Gastroesophageal sphincter (tissue), 3 donors: ENCODE data around the gene WWC1.

Experiments used
- EP300 ChIP-seq: sonication (generic); formaldehyde crosslinking; IDR thresholded peaks from one replicate; pipeline ENCODE4 v1.6.1; 2017; ENCODE audit warnings: antibody characterized with exemption, mild to moderate bottlenecking
- POLR2A ChIP-seq, 2 donors: fragments of 450-650 bp; IDR thresholded peaks; one replicate each; pipeline ENCODE4 v1.6.1; 2017; ENCODE audit warnings: antibody characterized with exemption in 2 of 2, mild to moderate bottlenecking in 2 of 2, moderate library complexity in 1 of 2
- POLR2AphosphoS5 ChIP-seq: sonication (generic); formaldehyde crosslinking; IDR thresholded peaks from one replicate; pipeline ENCODE4 v1.6.1; 2017; ENCODE audit warnings: antibody characterized with exemption
- TF ChIP-seq, protein P1 (sequence below), 4 experiments: fragments of 200-600 bp in 2 of 4; fragments of 450-650 bp in 2 of 4; sonication (generic) in 1 of 4; IDR thresholded peaks; one replicate each; pipeline ENCODE4 v1.5.1; 2017 to 2019; ENCODE audit warnings: antibody characterized with exemption in 4 of 4, mild to moderate bottlenecking in 2 of 4, moderate library complexity in 2 of 4

DNA sequence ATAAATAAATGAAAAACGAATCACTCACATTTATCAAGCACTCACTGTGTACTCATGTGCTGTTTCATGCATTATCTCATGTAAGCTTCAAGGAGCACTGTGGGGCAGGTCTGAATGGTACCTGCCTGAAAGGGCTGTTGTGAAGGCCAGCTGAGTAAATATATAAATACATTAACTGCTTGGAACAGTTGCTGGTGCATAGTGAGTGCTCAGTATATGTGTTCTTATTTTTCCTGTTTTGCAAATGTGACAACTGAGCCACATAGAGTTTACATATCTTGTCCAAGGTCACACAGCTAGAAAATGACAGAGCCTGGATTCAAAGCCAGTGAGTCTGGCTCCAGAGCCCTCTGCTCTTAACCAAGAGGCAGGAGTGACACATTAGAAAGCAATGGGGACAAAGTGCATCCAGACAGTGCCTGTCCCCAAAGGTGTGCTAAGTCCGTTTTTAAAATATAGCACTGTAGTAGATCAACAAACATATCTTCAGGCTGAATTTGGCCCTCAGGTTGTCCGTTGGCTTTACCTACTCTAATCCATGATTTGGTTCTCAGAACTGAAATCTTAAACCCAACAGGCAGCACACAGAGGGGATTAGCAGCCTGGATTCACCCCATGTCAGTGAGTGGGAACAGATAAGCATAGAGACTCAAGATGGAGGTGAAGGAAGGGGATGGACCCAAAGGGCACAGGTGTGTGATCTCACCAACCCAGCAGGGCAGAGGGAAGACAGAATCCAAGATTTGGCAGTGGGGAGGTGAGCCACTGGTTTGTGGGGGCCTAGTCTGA, 70.8 kb downstream of the WWC1 start:
- TF ChIP-seq POLR2A (IDR thresholded peaks at IDR 0.05) = no peak
- TF ChIP-seq, protein P1, sequence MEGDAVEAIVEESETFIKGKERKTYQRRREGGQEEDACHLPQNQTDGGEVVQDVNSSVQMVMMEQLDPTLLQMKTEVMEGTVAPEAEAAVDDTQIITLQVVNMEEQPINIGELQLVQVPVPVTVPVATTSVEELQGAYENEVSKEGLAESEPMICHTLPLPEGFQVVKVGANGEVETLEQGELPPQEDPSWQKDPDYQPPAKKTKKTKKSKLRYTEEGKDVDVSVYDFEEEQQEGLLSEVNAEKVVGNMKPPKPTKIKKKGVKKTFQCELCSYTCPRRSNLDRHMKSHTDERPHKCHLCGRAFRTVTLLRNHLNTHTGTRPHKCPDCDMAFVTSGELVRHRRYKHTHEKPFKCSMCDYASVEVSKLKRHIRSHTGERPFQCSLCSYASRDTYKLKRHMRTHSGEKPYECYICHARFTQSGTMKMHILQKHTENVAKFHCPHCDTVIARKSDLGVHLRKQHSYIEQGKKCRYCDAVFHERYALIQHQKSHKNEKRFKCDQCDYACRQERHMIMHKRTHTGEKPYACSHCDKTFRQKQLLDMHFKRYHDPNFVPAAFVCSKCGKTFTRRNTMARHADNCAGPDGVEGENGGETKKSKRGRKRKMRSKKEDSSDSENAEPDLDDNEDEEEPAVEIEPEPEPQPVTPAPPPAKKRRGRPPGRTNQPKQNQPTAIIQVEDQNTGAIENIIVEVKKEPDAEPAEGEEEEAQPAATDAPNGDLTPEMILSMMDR (IDR thresholded peaks at IDR 0.05) = no peak
- no peak for TF ChIP-seq POLR2AphosphoS5
- TF ChIP-seq EP300 = no peak
